IPS-15b (cell line): Measurements from ENCODE around the gene SCP2.

Experiments used
- H3K27me3 ChIP-seq: one replicate; pipeline ENCODE4 v1.6.1; 2013; ENCODE audit warnings: low read length; ENCODE audit not compliant: control insufficient read depth, insufficient read depth
- H3K36me3 ChIP-seq: one replicate; pipeline ENCODE4 v1.6.1; 2013; ENCODE audit warnings: low read length; ENCODE audit not compliant: control insufficient read depth, insufficient read depth
- H3K4me1 ChIP-seq: one replicate; pipeline ENCODE4 v1.6.1; 2013; ENCODE audit warnings: mild to moderate bottlenecking, low read length; ENCODE audit not compliant: control insufficient read depth, insufficient read depth
- H3K4me3 ChIP-seq: one replicate; pipeline ENCODE4 v1.5.1; 2013; ENCODE audit warnings: low read depth, low read length
- H3K9ac ChIP-seq: one replicate; pipeline ENCODE4 v1.6.1; 2013; ENCODE audit warnings: low read depth, mild to moderate bottlenecking, low read length
- H3K9me3 ChIP-seq: one replicate; pipeline ENCODE4 v1.6.1; 2013; ENCODE audit warnings: mild to moderate bottlenecking, low read length; ENCODE audit not compliant: control insufficient read depth, insufficient read depth

SCP2 gene, protein sequence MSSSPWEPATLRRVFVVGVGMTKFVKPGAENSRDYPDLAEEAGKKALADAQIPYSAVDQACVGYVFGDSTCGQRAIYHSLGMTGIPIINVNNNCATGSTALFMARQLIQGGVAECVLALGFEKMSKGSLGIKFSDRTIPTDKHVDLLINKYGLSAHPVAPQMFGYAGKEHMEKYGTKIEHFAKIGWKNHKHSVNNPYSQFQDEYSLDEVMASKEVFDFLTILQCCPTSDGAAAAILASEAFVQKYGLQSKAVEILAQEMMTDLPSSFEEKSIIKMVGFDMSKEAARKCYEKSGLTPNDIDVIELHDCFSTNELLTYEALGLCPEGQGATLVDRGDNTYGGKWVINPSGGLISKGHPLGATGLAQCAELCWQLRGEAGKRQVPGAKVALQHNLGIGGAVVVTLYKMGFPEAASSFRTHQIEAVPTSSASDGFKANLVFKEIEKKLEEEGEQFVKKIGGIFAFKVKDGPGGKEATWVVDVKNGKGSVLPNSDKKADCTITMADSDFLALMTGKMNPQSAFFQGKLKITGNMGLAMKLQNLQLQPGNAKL

DNA sequence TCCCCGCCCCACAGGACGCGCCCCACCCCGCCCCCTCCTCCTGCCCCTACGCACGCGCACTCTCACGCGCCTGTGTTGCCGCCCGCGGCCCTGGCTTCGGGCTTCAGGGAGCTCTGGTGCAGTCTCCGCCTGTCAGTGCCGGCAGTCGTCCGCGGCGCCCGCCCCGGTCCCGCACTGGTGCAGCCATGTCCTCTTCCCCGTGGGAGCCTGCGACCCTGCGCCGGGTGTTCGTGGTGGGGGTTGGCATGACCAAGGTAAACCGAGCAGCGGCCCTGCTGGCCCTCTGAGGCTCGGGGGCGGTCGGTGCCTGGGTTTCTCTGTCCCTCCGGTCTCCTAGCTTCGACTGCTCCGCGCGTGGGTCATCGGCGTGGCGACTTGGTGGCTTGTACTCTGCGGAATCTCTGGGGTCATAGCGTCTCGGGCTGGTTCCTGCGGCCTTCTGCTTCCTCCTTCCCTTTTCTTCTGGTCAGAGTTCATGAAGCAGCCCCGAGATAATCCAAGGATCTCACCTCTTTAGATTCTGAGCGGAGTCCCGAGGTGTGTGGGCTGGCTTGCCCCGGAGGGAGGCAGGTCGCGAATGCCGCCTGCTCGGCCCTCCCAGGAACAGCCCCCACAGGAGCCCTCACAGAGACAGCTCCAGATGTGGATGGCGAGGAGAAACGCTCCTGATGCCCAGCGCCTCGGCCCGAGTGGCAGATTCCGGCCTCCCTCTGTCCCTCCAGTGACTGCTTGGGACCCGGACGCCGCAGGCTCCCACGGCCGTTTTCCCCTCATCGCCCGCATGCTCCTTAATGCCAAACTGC is at the start of gene SCP2:
TSS of gene SCP2 (plus strand) at position 65 of the 803 bp plus-strand sequence. CDS start at position 186, 121 bp downstream.
- Histone ChIP-seq H3K4me1 (peaks cover 6% of the 10 kb centered on the region), H3K9me3 (no peaks in the 10 kb centered on the region), H3K4me3 (peak within 1 kb of the TSS; percentile 73), H3K9ac (peak within 1 kb of the TSS; percentile 65), H3K36me3 (no peaks in the 10 kb centered on the region), H3K27me3 (peaks cover 32% of the 10 kb centered on the region)

DNA sequence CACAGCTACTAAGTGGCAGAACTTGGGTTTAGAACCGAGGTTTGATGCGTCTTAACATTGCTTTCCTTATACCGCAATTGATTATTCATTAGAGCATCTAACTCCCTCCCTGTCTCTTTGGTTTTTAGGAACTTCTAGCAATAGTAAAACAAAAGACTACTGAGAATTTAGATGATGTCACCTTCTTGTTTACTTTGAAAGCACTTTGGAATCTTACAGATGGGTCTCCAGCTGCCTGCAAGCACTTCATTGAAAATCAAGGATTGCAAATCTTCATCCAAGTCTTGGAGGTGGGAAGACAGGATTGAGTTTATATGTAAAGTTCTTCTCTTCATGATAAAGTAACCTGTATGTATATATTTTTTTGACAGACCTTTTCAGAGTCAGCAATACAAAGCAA is 49.5 kb upstream of the SCP2 start:
- Histone ChIP-seq H3K9ac (no peak overlapping the region), H3K4me1 (peaks cover 16% of the 10 kb centered on the region), H3K9me3 (no peaks in the 10 kb centered on the region), H3K36me3 (peaks cover 8% of the 10 kb centered on the region), H3K4me3 (no peak overlapping the region), H3K27me3 (no peaks in the 10 kb centered on the region)

DNA sequence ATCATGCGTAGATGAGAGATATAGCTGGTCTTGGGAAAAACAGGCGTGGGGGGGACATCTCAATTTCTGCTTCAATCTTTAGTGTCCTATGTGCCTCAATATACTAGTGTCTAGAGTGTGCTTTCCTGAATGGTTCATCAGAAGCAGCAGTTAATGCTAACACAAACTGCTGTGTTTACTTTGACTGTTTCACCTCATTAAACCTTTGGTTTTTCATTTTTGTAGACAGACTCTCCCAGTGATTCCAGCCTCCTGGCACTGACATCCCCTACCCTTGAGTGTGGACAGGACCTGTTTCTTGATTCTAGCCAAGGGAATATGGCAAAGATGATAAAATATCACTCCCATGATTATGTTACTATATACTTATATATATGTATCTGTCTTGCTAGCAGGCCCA is 46.9 kb upstream of the SCP2 start:
- Histone ChIP-seq H3K4me1 (peaks cover 13% of the 10 kb centered on the region), H3K9me3 (no peaks in the 10 kb centered on the region), H3K4me3 (no peak overlapping the region), H3K36me3 (peaks cover 8% of the 10 kb centered on the region), H3K9ac (no peak overlapping the region), H3K27me3 (no peaks in the 10 kb centered on the region)

DNA sequence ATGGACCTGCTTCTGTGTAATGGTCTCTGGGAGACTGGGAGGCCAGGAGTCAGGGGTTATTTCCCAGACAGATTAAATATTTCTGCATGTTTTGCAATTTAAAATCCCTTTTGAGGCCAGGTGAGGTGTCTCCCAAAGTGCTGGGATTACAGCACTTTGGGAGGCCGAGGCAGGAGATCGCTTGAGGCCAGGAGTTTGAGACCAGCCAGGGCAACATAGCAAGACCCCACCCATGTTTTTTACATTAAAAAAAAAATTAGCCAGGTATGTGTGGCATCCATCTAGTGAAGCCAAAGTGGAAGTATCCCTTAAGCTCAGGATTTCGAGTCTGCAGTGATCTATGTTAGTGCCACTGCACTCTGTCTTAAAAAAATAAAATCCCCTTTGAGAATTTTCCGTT is 39.6 kb upstream of the SCP2 start:
- H3K36me3 ChIP-seq = no peaks in the 10 kb centered on the region

DNA sequence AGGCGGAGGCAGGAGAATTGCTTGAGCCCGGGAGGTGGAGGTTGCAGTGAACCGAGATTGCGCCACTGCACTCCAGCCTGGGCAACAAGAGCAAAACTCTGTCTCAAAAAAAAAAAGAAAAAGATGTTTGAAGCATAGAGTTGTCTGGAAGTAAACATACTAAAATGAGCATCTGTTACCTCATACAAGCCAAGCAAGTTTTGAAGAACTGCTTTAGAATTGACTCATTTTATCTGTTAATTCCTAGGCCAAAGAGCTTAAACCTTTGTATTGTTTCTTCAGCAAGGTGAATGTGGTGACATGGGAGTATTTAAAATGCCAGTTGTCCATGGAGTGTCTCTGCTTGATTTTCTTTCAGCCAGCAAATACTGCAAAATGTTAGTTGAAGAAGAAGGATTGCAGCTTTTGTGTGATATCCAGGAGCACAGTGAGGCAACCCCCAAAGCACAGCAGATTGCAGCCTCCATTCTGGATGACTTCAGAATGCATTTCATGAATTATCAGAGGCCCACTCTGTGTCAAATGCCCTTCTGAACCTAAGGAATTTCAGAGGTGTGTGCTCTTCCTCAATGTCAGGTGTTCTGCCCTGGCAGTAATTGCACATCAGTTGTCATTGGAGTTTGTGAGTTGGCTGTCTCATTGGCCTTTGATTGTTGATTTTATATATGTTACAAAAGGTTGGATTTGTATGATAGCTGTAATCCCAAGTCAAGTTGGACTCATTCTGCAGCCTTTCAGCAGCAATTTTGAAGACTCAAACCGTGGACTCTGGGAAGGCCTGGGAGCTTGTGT is 34.5 kb upstream of the SCP2 start:
- H3K36me3 ChIP-seq = no peaks in the 10 kb centered on the region
- no peak overlapping the region for H3K4me3 ChIP-seq
- H3K4me1 ChIP-seq = no peaks in the 10 kb centered on the region
- H3K9me3 ChIP-seq = no peaks in the 10 kb centered on the region
- no peaks in the 10 kb centered on the region for H3K27me3 ChIP-seq
- no peak overlapping the region for H3K9ac ChIP-seq

More for the DNA sequence above, 39.6 kb upstream of the SCP2 start:
- Histone ChIP-seq H3K9ac (no peak overlapping the region), H3K4me1 (no peaks in the 10 kb centered on the region), H3K9me3 (no peaks in the 10 kb centered on the region), H3K4me3 (no peak overlapping the region), H3K27me3 (no peaks in the 10 kb centered on the region)

DNA sequence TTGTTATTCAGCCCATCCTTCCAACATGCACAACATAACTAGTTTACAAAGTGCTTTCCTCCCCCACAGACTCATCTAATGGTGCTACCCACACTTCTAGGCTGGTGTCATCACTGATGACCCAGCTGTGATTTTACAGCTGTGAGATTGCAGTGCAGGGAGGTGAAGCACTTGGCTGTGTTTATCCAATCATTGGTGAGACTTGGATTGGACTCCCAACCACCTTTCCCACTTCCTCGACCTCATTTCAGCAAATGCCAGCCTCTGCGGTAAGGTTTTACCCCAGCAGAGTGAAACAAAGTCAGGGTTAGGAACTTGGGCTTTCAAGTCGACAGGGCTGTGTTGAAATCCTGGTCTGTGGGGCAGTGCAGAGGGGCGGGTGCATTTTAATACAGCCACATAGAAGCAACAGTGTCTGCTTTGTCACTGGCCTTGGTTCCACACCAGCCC is 27.6 kb upstream of the SCP2 start:
- Histone ChIP-seq H3K27me3 (no peaks in the 10 kb centered on the region), H3K9ac (no peak overlapping the region), H3K4me1 (peaks cover 10% of the 10 kb centered on the region), H3K36me3 (no peaks in the 10 kb centered on the region), H3K4me3 (no peak overlapping the region), H3K9me3 (no peaks in the 10 kb centered on the region)

DNA sequence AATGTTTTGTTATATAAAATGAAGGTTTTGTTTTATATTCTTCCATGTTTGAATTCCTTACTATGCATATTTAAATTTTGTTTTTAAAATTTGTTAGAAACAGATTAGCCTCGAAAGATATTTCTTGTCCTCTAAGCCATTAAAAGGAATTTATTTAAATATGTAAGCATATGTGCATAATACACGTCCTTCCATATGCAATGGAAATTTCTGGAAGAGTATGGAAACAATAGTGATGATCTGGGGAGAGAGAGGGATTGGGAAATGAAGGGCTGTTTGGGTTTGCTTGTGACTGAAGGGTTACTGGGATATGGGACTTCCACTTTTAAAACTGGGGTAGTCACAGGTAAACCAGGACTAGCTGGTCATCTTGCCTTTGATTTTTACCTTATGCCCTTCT is 26.7 kb upstream of the SCP2 start:
- no peaks in the 10 kb centered on the region for H3K9me3 ChIP-seq
- H3K4me1 ChIP-seq = peaks cover 13% of the 10 kb centered on the region
- no peak overlapping the region for H3K4me3 ChIP-seq
- H3K9ac ChIP-seq = no peak overlapping the region
- no peaks in the 10 kb centered on the region for H3K36me3 ChIP-seq
- no peaks in the 10 kb centered on the region for H3K27me3 ChIP-seq

DNA sequence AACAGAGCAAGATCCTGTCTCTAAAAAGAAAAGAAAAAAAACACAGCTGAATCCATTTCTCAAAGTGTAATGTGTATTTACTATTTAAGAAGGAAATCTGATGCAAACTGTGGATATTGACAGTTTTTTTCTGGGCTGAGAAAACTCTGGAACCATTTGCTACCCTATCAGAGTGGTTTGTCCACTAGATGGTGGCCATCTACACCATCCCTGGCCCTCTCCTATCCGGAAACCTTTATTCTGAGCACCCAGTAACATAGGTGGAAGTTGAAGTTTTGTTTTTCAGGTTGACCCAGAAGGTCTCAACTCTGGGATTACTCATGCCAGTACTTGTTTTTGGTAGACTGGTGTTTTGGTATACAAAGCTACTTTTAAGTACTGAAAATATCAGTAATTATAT is 25.7 kb upstream of the SCP2 start:
- H3K27me3 ChIP-seq = no peaks in the 10 kb centered on the region
- peaks cover 18% of the 10 kb centered on the region for H3K4me1 ChIP-seq
- no peak overlapping the region for H3K9ac ChIP-seq
- H3K9me3 ChIP-seq = no peaks in the 10 kb centered on the region
- H3K36me3 ChIP-seq = no peaks in the 10 kb centered on the region
- no peak overlapping the region for H3K4me3 ChIP-seq

DNA sequence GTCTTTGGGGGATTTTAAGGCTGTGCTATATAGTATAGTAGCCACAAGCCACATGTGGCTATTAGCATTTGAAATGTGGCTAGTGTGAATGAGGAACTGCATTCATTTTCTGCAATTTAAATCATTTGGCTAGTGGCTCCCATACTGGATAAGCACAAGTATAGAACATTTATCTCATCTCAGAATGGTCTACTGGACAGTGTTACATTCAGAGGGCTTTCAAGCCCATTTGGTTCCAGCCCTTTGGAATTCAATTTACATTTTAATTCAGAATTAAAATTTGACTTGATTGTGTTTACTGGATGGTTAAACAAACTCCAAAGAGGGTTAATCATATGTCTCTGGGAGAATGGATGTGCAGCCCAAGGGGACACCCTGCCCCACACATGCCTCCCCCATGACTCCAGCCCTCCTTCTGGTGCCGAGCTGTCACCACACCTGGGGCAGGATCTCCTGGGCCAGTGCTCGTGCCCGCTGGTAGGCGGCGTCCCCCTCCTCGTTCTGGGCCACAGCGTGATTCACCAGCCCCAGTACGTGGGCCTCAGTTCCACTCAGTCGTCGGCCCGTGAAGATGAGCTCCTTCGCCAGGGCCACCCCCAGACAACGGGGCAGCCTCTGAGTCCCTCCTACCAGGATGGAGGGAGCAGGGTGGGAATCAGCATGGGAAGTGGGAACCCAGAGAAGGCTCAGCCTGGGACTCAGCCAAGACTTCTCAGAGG is 22.7 kb upstream of the SCP2 start:
- Histone ChIP-seq H3K36me3 (no peaks in the 10 kb centered on the region), H3K4me1 (peaks cover 17% of the 10 kb centered on the region), H3K4me3 (no peak overlapping the region), H3K9ac (no peak overlapping the region), H3K27me3 (no peaks in the 10 kb centered on the region), H3K9me3 (no peaks in the 10 kb centered on the region)

DNA sequence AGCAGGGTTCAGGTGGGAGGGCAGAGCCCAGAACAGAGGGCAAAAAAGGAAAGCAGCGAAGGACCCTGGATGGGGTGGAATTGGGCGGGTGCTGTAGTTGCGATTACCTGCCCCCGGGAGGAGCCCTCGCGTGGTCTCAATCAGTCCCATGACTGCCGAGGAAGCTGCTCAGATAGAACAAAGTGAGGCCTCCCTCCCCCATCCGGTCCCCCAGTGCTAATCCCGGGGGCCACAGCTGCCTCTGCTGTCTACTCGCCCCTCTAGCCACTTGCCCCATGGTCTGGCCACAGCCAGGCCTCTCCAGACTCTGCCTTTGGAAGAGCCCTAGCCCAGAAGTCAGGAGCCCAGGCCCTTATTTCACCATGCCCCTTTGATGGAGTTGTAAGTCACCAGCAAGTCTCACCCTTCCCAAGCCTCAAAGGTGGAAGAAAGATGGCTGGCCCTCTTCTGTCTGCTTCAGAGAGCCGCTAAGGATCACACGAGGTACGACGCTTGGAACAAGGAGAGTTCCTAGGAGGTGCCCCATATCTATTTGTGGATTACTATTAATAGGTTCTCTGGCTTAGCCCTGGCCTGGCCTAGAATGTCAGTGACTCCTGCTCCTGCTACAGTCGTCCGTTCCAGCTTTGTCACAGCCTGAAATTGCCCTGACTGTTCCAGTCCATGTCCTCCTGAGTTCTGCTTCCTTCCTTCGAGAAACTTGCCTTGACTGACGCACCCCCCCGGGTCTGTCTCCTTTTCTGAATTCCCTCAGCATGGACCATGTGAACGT is 22.0 kb upstream of the SCP2 start:
- Histone ChIP-seq H3K27me3 (no peaks in the 10 kb centered on the region), H3K36me3 (no peaks in the 10 kb centered on the region), H3K4me3 (no peak overlapping the region), H3K9ac (no peak overlapping the region), H3K4me1 (peaks cover 14% of the 10 kb centered on the region), H3K9me3 (no peaks in the 10 kb centered on the region)
